ENCODE data around the gene REXO1. TPM values are rescaled to one million over a fixed set of nuclear protein-coding genes. Genes with fewer than 3 reads are reported as not detected.

REXO1 gene
- total and polyA plus RNA-seq, 2 donors (not counting 3 experiments of a cell fraction or from before 2014, with no cell fraction given), result 41.1 to 56.9 TPM

- Histone ChIP-seq H3K9me1 (replicated peaks; ENCODE audit: control insufficient read depth, extremely low read depth, insufficient read depth, low read length) (no peaks in the 10 kb centered on the region), H4K20me1 (replicated peaks; ENCODE audit: control insufficient read depth, extremely low read depth, insufficient read depth, low read length) (no peaks in the 10 kb centered on the region), H3K9me3 (replicated peaks; ENCODE audit: control insufficient read depth, insufficient read depth, low read length) (no peaks in the 10 kb centered on the region), H3K9ac (replicated peaks; ENCODE audit: extremely low read depth, insufficient read depth, low read length) (no peak overlapping the region), H3K27me3 (ENCODE audit: control insufficient read depth in 2 of 2, insufficient read depth in 2 of 2, low read length in 2 of 2) (no peaks in the 10 kb centered on the region), H3K4me2 (ENCODE audit: insufficient read depth, low read length) (no peak overlapping the region), H3K4me1 (ENCODE audit: control insufficient read depth, extremely low read depth, insufficient read depth, low read length) (peaks cover 25% of the 10 kb centered on the region), H3K36me3 (ENCODE audit: control insufficient read depth in 2 of 2, extremely low read depth in 1 of 2, insufficient read depth in 2 of 2, low read length in 2 of 2) (no peaks in the 10 kb centered on the region), H3K4me3 (replicated peaks in 1 of 3; ENCODE audit: insufficient read depth in 1 of 3, low read depth in 1 of 3, low read length in 3 of 3) (no peak overlapping the region), H3K79me2 (ENCODE audit: control insufficient read depth, insufficient read depth, low read length) (peaks cover 45% of the 10 kb centered on the region), H3K27ac (ENCODE audit: insufficient read depth, low read depth, low read length) (no peak overlapping the region), H2AFZ (ENCODE audit: low read depth, low read length) (no peak overlapping the region)
- no peak for TF ChIP-seq GATA2 (IDR thresholded peaks at IDR 0.05; ENCODE audit: insufficient read depth, insufficient read length, low read depth, low read length)
- no peak for TF ChIP-seq MYC (IDR thresholded peaks at IDR 0.05; ENCODE audit: low read depth, low read length)
- TF ChIP-seq MAX (IDR thresholded peaks at IDR 0.05; ENCODE audit: insufficient read depth, insufficient read length), result no peak
- TF ChIP-seq CTCF (IDR thresholded peaks at IDR 0.05; ENCODE audit: extremely low read depth in 1 of 2, insufficient read depth in 1 of 2, low read depth in 1 of 2, low read length in 2 of 2), result no peak
- TF ChIP-seq FOS (IDR thresholded peaks at IDR 0.05; ENCODE audit: borderline replicate concordance, insufficient read depth, low read length), result no peak
- no peak for TF ChIP-seq POLR2A (IDR thresholded peaks at IDR 0.05; ENCODE audit: low read depth, low read length)
- dilution Hi-C loops (cut with MboI; ENCODE audit: extremely low pct_ligation_motif_present, low sequenced_read_pairs) (no loop called here), intact Hi-C loops (cut with micrococcal nuclease) (no loop called here)
- no TSS peak for BruUV-seq (replicated peaks)
- CTCF ChIA-PET, result interaction anchor here (1.8 kb wide), 1 partner anchor 14 kb away, joined by 8 read pairs; no protein-coding TSS in a partner anchor
- FAIRE-seq (no peak), DNase-seq (ENCODE audit: low read depth, low spot score) (no peak)
- POLR2A ChIA-PET, result no interaction called here
Measured at GRCh38 chr19:1851654-1852580, 3.6 kb upstream of the REXO1 start.

Measured in endothelial cell of umbilical vein (primary cell).